Measurements from ENCODE around the gene TEAD4.
"Not testable (repeated sequence)": the region's sequence is repeated elsewhere in the genome, so short reads cannot be mapped to it uniquely, and the experiment has no call there.

Gene TEAD4

GRCh38 chr12:3042394-3042793 is 83.2 kb downstream of the TEAD4 start:
- DNase-seq (ENCODE audit: extremely low spot score, insufficient read length, low read depth) (no peak), FAIRE-seq (no peak)

- DNase-seq (ENCODE audit: extremely low spot score, insufficient read length, low read depth): no peak
- no peak for FAIRE-seq
Measured at GRCh38 chr12:3042826-3043225, 83.6 kb downstream of the TEAD4 start.

- DNase-seq (ENCODE audit: extremely low spot score, insufficient read length, low read depth) (no peak), FAIRE-seq (no peak)
Measured at GRCh38 chr12:3043406-3043805, 84.2 kb downstream of the TEAD4 start.

GRCh38 chr12:3044141-3044630 is 85.0 kb downstream of the TEAD4 start:
- DNase-seq (ENCODE audit: extremely low spot score, insufficient read length, low read depth) (no peak), FAIRE-seq (no peak)

GRCh38 chr12:3045494-3045893 is 86.3 kb downstream of the TEAD4 start:
- no peak for FAIRE-seq
- DNase-seq (ENCODE audit: extremely low spot score, insufficient read length, low read depth): no peak

- FAIRE-seq: no peak
- no peak for DNase-seq (ENCODE audit: extremely low spot score, insufficient read length, low read depth)
Measured at GRCh38 chr12:3045989-3046388, 86.8 kb downstream of the TEAD4 start.

GRCh38 chr12:3046441-3047200 is 87.4 kb downstream of the TEAD4 start:
- FAIRE-seq: no peak
- no peak for DNase-seq (ENCODE audit: extremely low spot score, insufficient read length, low read depth)

- FAIRE-seq (no peak), DNase-seq (ENCODE audit: extremely low spot score, insufficient read length, low read depth) (no peak)
Measured at GRCh38 chr12:3047961-3048360, 88.8 kb downstream of the TEAD4 start.

GRCh38 chr12:3048540-3048939 is 89.3 kb downstream of the TEAD4 start:
- FAIRE-seq (no peak), DNase-seq (ENCODE audit: extremely low spot score, insufficient read length, low read depth) (no peak)

- no peak for FAIRE-seq
- no peak for DNase-seq (ENCODE audit: extremely low spot score, insufficient read length, low read depth)
Measured at GRCh38 chr12:3049176-3049575, 90.0 kb downstream of the TEAD4 start.

- DNase-seq (ENCODE audit: extremely low spot score, insufficient read length, low read depth): no peak
Measured at GRCh38 chr12:3049611-3050249, 90.5 kb downstream of the TEAD4 start.

GRCh38 chr12:3054374-3054773 is 95.2 kb downstream of the TEAD4 start:
- FAIRE-seq: no peak
- DNase-seq (ENCODE audit: extremely low spot score, insufficient read length, low read depth): no peak

More at GRCh38 chr12:3049611-3050249, 90.5 kb downstream of the TEAD4 start:
- no peak for FAIRE-seq

GRCh38 chr12:3055026-3055703 is 96.0 kb downstream of the TEAD4 start:
- DNase-seq (ENCODE audit: extremely low spot score, insufficient read length, low read depth) (no peak), FAIRE-seq (no peak)

GRCh38 chr12:3055704-3056467 is 96.7 kb downstream of the TEAD4 start:
- DNase-seq (ENCODE audit: extremely low spot score, insufficient read length, low read depth): no peak
- no peak for FAIRE-seq

- DNase-seq (ENCODE audit: extremely low spot score, insufficient read length, low read depth) (no peak), FAIRE-seq (no peak)
Measured at GRCh38 chr12:3061059-3061458, 101.9 kb downstream of the TEAD4 start.

- FAIRE-seq: no peak
Measured at GRCh38 chr12:3061501-3062215, 102.5 kb downstream of the TEAD4 start.

GRCh38 chr12:3065300-3065699 is 106.1 kb downstream of the TEAD4 start:
- FAIRE-seq (no peak), DNase-seq (ENCODE audit: extremely low spot score, insufficient read length, low read depth) (no peak)

More at GRCh38 chr12:3061501-3062215, 102.5 kb downstream of the TEAD4 start:
- DNase-seq (ENCODE audit: extremely low spot score, insufficient read length, low read depth): no peak

GRCh38 chr12:3065846-3066245 is 106.6 kb downstream of the TEAD4 start:
- DNase-seq (ENCODE audit: extremely low spot score, insufficient read length, low read depth); FAIRE-seq: not testable (repeated sequence)

GRCh38 chr12:3069714-3070113 is 110.5 kb downstream of the TEAD4 start:
- FAIRE-seq: no peak
- no peak for DNase-seq (ENCODE audit: extremely low spot score, insufficient read length, low read depth)

- FAIRE-seq (no peak), DNase-seq (ENCODE audit: extremely low spot score, insufficient read length, low read depth) (no peak)
Measured at GRCh38 chr12:3071107-3071506, 111.9 kb downstream of the TEAD4 start.
